MG63 (cell line): Measurements from ENCODE around the gene BIN1. TPM values are rescaled to one million over a fixed set of nuclear protein-coding genes. Genes with fewer than 3 reads are reported as not detected.
"Not testable (repeated sequence)": the region's sequence is repeated elsewhere in the genome, so short reads cannot be mapped to it uniquely, and the experiment has no call there.

ENCODE experiments used
- DNase-seq: peaks from one replicate; pipeline ENCODE4 v3.0.0-alpha.2; 2020
- H3K27me3 ChIP-seq: fragments of 250-450 bp; sonication (Bioruptor Pico); 2 replicates; pipeline ENCODE4 v1.5.1; 2020; ENCODE audit warnings: mild to moderate bottlenecking, moderate library complexity
- H3K36me3 ChIP-seq: fragments of 250-450 bp; sonication (Bioruptor Pico); 2 replicates; pipeline ENCODE4 v1.5.1; 2020; ENCODE audit warnings: mild to moderate bottlenecking, moderate library complexity
- H3K4me3 ChIP-seq: fragments of 250-450 bp; sonication (Bioruptor Pico); 2 replicates; pipeline ENCODE4 v1.5.1; 2020; ENCODE audit warnings: mild to moderate bottlenecking, moderate library complexity
- H3K9me3 ChIP-seq: fragments of 250-450 bp; sonication (Bioruptor Pico); 2 replicates; pipeline ENCODE4 v1.5.1; 2020; ENCODE audit warnings: mild to moderate bottlenecking, moderate library complexity
- total RNA-seq: library from RNA; depleted of rRNA; stranded (reverse); fragments of >200 nt; shearing (Covaris generic); gene quantifications from 2 replicates; pipeline ENCODE4 v1.2.3, GENCODE V29; 2014; ENCODE audit warnings: low replicate concordance

The BIN1 gene
- total RNA-seq, 1 experiment from 2014 or later = 50.8 TPM

- DNase-seq = no peak
- H3K27me3 ChIP-seq = no peaks in the 10 kb centered on the region
- no peaks in the 10 kb centered on the region for H3K36me3 ChIP-seq
- no peak overlapping the region for H3K4me3 ChIP-seq
- no peaks in the 10 kb centered on the region for H3K9me3 ChIP-seq
These were observed 65.5 kb downstream of the BIN1 start for GRCh38 chr2:127041259-127041970.

GRCh38 chr2:127040169-127040568 is 66.8 kb downstream of the BIN1 start:
- DNase-seq = no peak
- Histone ChIP-seq H3K9me3 (no peaks in the 10 kb centered on the region), H3K27me3 (no peaks in the 10 kb centered on the region), H3K36me3 (no peaks in the 10 kb centered on the region), H3K4me3 (no peak overlapping the region)

DNA sequence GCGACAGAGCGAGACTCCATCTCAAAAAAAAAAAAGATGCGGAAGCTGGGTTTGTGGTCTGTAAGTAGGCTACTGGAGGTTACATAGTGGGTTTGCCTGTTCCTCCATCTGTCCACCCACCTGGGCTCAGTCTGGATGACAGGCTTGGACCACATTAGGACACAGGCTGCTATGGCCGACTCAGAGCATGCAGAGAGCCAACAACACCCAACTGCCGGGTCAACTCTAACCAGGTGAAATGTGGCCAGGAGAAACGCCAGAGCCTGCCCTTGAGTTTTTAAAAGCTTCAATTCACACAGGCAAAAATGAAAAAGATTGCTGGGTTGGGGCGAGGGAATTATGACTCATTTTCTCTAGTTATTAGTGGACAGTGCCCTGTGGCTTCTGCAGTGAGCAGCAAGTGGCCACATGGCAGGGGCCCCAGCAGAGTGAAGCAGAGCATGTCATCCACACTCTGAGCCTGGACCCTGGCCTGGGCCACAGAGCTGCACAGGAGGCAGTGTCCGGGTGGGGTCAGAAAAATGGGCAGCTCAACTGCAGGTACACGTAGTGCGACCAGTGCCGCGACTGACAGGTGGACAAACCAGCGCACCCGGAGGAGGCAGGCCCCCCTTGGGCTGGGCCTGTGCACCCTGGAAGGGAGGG is 67.4 kb downstream of the BIN1 start:
- no peak for DNase-seq
- Histone ChIP-seq H3K4me3 (no peak overlapping the region), H3K36me3 (no peaks in the 10 kb centered on the region)

DNA sequence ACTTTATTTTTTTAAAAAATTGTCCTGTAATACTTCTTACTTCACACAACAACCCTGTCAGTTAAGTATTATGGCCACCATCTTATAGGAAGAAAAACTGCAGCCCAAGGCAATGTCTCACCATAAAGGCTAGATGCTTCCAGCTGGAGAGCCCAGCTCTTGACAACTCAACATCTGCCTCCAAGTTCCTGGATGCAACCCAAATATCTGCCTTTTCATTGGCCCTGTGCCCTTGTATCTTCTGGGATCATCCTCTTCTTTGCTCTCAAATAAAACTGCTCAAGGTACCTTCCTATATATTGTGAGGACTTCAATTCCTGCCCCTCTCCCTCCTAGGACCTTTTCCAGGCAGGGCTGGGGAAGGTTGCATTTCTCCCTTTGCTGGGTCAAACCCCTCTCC is 69.5 kb downstream of the BIN1 start:
- Histone ChIP-seq H3K4me3 (no peak overlapping the region), H3K27me3 (no peaks in the 10 kb centered on the region), H3K9me3 (no peaks in the 10 kb centered on the region), H3K36me3 (no peaks in the 10 kb centered on the region)
- no peak for DNase-seq

More for the DNA sequence above, 67.4 kb downstream of the BIN1 start:
- Histone ChIP-seq H3K27me3 (no peaks in the 10 kb centered on the region), H3K9me3 (no peaks in the 10 kb centered on the region)

DNA sequence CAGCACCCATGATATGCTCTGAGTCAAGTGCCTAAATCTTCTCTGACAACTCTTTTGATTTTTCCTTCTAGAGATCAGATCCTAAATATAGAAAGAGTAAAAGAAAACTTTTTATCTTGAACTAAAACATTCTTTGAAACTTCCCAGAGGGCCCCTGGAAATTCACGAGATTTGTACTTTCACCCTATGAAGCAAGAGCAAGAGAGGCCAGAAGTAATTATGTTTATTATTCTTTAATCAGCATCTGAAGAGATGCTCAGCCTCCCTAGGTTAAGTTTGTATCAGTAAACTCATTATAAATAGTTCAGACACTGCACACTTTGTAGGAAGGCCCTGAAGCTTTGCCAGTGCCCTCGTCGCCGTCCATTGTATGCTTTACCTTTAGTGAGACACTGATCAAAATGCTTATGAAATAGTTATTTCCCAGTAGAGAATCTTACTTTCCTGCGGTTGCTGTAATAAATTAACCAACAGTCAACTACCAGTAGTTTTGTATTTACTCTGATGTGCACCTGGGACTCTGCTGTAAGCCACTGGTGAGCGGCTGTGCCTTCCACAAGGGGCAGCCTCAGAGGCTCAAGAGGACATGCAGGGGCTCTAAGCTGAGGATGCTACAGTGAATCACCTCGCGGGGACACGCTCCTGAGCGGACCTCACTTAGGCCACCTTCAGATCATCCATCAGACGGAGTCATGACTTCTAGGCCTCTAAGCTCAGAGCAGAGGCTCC is 71.9 kb downstream of the BIN1 start:
- Histone ChIP-seq H3K36me3 (no peaks in the 10 kb centered on the region), H3K27me3 (no peaks in the 10 kb centered on the region), H3K9me3 (no peaks in the 10 kb centered on the region), H3K4me3 (no peak overlapping the region)
- DNase-seq = no peak

DNA sequence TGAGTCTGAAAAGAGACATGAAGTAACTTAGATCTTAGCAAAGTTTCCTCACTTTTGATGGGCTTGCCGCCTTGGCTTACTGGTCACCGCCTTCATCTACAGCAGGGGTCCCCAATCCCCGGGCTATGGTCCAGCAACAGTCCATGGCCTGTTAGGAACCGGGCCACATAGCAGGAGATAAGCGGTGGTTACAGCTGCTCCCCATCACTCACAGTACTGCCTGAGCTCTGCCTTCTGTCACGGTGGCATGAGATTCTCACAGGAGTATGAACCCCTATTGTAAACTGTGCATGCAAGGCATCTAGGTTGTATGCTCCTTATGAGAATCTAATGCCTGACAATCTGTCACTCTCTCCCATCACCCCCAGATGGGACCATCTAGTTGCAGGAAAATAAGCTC is 72.9 kb downstream of the BIN1 start:
- no peaks in the 10 kb centered on the region for H3K36me3 ChIP-seq
- no peak for DNase-seq
- no peaks in the 10 kb centered on the region for H3K27me3 ChIP-seq
- no peak overlapping the region for H3K4me3 ChIP-seq
- H3K9me3 ChIP-seq = no peaks in the 10 kb centered on the region

DNA sequence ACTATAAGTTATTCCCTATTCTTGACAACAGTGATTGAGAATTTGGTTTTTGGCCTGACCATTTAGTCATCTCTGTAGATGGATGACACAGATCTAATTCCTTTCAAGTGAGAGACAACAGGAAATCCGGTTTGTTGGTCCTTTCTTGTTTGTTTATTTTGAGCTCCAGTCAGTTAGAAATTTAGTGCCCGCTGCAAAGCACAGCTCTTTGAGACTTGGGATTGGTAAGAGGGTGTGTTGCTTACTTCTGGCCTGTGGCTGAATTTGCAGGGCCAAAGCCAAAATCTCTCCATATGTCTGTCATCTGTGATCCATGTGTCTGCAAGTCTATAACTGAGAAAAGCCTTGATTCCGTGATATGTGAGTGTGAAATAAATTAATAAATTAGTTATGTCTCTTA is 74.3 kb downstream of the BIN1 start:
- H3K4me3 ChIP-seq = no peak overlapping the region
- H3K9me3 ChIP-seq = no peaks in the 10 kb centered on the region
- DNase-seq = peak; percentile 56
- H3K36me3 ChIP-seq = no peaks in the 10 kb centered on the region
- no peaks in the 10 kb centered on the region for H3K27me3 ChIP-seq

DNA sequence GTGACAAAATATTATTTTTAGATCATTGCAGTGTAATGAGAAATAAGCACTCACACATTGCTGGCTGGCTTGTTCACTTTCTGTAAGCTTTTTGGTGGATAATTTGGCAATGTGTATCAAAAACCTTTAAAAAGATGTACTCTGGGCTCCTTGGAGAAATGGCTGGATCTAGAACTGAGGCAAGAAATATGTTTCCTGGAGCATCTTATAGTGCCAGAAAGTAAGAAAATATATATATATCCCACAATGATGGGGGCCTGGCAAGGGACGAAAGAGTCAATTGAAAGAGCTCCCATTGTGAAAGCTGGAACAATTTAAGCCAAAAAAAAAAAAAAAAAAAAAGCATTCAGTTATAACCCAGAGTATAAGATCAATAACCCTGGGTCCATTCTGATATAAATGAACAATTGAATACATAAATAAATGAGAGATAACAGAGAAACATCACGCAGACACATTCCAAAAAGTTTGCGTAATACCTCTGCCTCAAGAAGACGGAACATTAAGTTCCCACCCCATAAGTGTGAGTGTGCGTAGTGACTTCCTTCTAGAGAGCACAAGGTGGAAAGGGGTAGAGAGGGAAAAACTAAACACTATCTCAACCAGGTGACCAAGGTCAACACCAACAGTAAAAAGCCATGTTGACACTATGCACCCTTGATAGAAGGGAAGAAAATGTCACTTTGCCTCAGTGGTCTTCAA is 77.5 kb downstream of the BIN1 start:
- no peak for DNase-seq
- H3K9me3 ChIP-seq = no peaks in the 10 kb centered on the region
- no peak overlapping the region for H3K4me3 ChIP-seq
- no peaks in the 10 kb centered on the region for H3K36me3 ChIP-seq
- no peaks in the 10 kb centered on the region for H3K27me3 ChIP-seq

- not testable (repeated sequence) for H3K36me3 ChIP-seq, H3K27me3 ChIP-seq, H3K4me3 ChIP-seq, H3K9me3 ChIP-seq, DNase-seq
These were observed 78.2 kb downstream of the BIN1 start for GRCh38 chr2:127028745-127029144.

GRCh38 chr2:127027715-127028114 is 79.2 kb downstream of the BIN1 start:
- DNase-seq = no peak
- H3K36me3 ChIP-seq = no peaks in the 10 kb centered on the region
- no peak overlapping the region for H3K4me3 ChIP-seq
- H3K27me3 ChIP-seq = no peaks in the 10 kb centered on the region
- no peaks in the 10 kb centered on the region for H3K9me3 ChIP-seq

DNA sequence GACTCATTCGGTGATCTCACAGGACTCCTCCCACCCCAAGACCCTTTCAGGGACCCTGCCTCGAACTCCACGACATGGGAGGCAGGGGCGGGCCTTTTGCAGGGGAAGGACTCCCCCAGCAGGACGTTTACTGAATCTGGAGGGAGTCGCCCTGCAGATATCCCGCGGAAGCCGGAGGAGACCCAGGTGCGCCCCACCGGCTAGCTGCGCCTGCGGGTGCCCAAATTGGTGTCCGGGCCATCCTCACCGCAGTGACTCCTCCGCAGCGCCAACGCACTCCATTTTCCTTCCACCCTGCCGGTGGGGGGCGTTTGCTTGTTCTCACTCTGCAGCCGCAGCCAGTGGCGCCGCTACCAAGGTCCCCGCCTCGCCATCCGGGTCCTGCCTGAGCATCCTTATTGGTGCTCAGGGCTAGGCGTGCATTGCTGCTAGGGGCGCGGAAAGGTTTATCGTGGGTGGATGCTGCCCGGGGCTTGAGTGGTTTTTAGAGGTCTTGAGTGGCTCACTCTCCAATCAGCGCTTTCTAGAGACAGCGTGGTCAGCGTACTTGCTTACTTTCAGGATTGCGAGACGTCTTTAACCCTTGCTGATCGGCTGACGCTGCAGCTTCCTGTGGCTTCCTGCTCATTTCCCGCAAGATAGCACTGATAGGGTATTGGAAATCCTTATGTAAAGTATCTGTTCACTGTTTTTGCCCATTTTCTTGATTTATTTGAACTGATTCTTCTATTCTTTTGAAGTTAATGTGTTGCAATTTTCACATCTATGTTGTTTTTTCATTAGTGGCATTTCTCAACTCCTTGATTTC is 81.4 kb downstream of the BIN1 start:
- Histone ChIP-seq H3K27me3 (no peaks in the 10 kb centered on the region), H3K4me3 (peak overlapping the region; percentile 53), H3K36me3 (no peaks in the 10 kb centered on the region), H3K9me3 (no peaks in the 10 kb centered on the region)
- peak; percentile 78 for DNase-seq

DNA sequence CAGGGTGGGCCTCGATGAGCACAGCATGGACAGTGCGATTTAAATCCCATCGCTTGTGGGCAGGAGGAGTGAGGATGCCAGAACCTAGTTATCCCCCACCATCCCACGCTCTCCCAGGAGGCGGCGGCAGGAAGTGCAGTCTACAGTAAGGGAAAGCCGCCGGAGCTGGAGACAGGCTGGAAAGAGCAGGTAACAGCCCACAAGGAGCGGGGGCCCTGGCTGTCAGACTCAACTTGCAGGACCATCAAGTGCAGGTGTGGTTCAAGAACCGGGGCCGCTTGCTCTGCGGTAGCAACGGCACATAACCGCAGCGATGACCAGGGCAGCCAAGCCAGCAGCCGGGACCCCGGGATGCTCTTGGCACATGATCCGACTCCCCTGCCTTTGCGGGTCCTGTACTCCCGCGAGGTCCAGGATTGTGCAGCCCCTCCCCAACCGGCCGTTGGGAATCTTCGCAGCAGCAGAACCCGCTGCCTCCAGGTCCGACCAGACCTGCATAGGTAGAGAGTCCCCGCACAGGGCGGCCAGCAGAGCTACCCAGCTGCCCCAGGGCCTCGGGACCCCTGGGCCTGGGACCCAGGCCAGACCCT is 82.1 kb downstream of the BIN1 start:
- Histone ChIP-seq H3K27me3 (no peaks in the 10 kb centered on the region), H3K4me3 (no peak overlapping the region), H3K36me3 (no peaks in the 10 kb centered on the region), H3K9me3 (no peaks in the 10 kb centered on the region)
- DNase-seq = no peak

GRCh38 chr2:127023504-127023903 is 83.5 kb downstream of the BIN1 start:
- H3K36me3 ChIP-seq = no peaks in the 10 kb centered on the region
- no peak for DNase-seq
- H3K9me3 ChIP-seq = no peaks in the 10 kb centered on the region
- no peak overlapping the region for H3K4me3 ChIP-seq
- H3K27me3 ChIP-seq = no peaks in the 10 kb centered on the region

DNA sequence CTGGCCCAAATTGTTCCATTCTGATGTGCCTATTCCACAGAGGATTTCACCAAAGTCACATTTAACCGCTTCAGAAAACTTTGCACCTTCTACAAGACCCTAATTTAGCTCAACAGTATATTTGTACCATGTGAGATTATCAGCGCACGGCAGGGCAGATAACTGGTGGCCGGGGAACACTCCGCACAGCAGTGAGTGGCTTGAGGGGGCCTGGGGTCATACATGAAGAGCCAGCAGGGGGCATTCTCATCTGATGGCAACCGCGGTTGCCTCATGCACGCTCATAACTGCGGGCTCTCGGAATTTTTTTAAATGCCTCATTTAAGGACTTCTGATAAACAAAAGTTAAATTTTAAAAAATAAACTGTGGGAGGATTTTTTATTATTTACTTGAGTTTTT is 84.1 kb downstream of the BIN1 start:
- Histone ChIP-seq H3K4me3 (no peak overlapping the region), H3K27me3 (no peaks in the 10 kb centered on the region), H3K36me3 (no peaks in the 10 kb centered on the region), H3K9me3 (no peaks in the 10 kb centered on the region)
- DNase-seq = no peak

DNA sequence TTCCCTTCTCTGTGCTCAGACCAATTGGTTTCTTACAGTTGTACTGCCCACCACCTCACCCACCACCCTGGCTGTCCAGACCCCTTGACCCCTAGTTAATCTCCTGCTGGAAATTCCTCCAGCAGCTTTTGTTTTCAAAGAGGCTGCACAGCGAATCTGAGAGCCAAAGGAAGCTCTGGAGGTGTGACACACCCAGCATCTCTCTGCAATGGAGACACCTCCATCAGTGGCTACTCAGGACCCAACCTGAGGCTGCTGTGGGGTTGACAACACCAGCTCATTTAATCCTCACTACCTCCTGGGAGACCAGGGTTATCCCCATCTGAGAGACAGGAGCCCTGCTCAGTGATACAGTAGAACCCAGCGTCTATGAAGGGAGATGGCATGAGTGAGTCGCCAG is 86.4 kb downstream of the BIN1 start:
- Histone ChIP-seq H3K4me3 (no peak overlapping the region), H3K9me3 (no peaks in the 10 kb centered on the region), H3K36me3 (no peaks in the 10 kb centered on the region), H3K27me3 (no peaks in the 10 kb centered on the region)
- DNase-seq = peak; percentile 33

GRCh38 chr2:127017548-127017947 is 89.4 kb downstream of the BIN1 start:
- no peak for DNase-seq
- H3K36me3 ChIP-seq = no peaks in the 10 kb centered on the region
- no peaks in the 10 kb centered on the region for H3K9me3 ChIP-seq
- H3K27me3 ChIP-seq = no peaks in the 10 kb centered on the region
- H3K4me3 ChIP-seq = no peak overlapping the region
